ENCODE results near the gene PIEZO2. TPM values are rescaled to one million over a fixed set of nuclear protein-coding genes. Genes with fewer than 3 reads are reported as not detected.
"Not testable (repeated sequence)": the region's sequence is repeated elsewhere in the genome, so short reads cannot be mapped to it uniquely, and the experiment has no call there.

The PIEZO2 gene
- total RNA-seq, 4 donors from 2014 or later: 0.18 to 3.0 (median 0.21) TPM

GRCh38 chr18:10638539-10638885 lies 510.9 kb downstream of the PIEZO2 start:
- H3K36me3 ChIP-seq; H3K27me3 ChIP-seq; H3K27ac ChIP-seq; H3K9me3 ChIP-seq; in situ Hi-C loops (cut with MboI; ENCODE audit: low sequenced_read_pairs in 4 of 4); DNase-seq; intact Hi-C loops (cut with DNase I; ENCODE audit: low total_unique reads); H3K4me1 ChIP-seq; H3K4me3 ChIP-seq; ATAC-seq: not testable (repeated sequence)

GRCh38 chr18:10637858-10638538 lies 511.4 kb downstream of the PIEZO2 start:
- H3K9me3 ChIP-seq; intact Hi-C loops (cut with DNase I; ENCODE audit: low total_unique reads); in situ Hi-C loops (cut with MboI; ENCODE audit: low sequenced_read_pairs in 4 of 4); H3K4me3 ChIP-seq; DNase-seq; H3K27ac ChIP-seq; H3K27me3 ChIP-seq; H3K4me1 ChIP-seq; H3K36me3 ChIP-seq; ATAC-seq: not testable (repeated sequence)

DNA sequence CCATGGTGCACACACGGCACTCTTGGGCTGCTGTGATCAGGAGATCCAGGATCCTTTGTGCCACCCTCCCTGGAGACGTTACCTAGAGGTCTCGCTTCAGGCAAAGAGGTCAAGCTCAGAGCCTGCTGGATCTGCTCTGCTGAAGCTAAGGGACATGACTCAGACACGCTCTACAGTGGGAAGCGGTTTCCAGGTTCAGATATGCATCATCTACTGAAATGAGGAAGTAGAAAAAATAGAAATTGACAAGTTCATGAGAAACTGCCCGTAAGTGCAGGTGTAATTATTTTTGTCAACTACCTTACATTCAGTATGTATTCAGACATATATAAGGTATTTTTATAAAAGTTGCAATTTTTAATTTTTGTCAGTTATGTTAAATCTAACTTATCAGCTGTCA lies 520.3 kb downstream of the PIEZO2 start:
- H3K27me3 ChIP-seq; intact Hi-C loops (cut with DNase I; ENCODE audit: low total_unique reads); in situ Hi-C loops (cut with MboI; ENCODE audit: low sequenced_read_pairs in 4 of 4); H3K4me3 ChIP-seq; ATAC-seq; H3K27ac ChIP-seq; H3K9me3 ChIP-seq; H3K36me3 ChIP-seq; H3K4me1 ChIP-seq; DNase-seq: not testable (repeated sequence)

DNA sequence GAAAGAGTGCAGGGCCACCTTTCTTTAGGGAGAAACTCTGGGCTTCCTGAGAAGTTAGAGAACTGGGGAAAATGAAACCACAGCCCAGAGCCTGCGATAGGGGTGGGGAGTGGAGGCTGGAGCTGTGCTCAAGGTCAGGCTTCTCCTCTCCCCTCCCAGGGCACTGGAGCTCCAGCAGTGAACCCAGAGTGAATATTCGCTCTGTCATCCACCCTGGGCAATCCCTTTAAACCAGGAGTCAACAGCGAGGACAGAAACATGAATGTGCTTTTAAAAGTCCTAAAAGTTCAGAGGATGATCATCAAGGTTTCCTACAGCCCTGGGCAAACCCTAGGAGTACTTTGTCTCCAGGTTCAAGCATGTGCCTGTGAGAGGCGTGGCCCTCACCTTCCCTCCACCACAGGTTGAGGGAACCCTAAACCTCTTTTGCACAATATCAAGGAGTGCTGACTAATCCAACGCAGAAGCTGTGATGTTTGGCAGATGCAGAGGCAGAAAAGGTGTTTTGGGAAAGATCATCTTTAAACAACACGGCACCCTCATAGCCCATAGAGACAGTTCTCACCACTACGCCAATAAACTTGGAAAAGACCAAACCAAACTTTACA lies 522.7 kb downstream of the PIEZO2 start:
- H3K27ac ChIP-seq; in situ Hi-C loops (cut with MboI; ENCODE audit: low sequenced_read_pairs in 4 of 4); H3K4me3 ChIP-seq; DNase-seq; H3K27me3 ChIP-seq; intact Hi-C loops (cut with DNase I; ENCODE audit: low total_unique reads); H3K9me3 ChIP-seq; ATAC-seq; H3K36me3 ChIP-seq; H3K4me1 ChIP-seq: not testable (repeated sequence)

DNA sequence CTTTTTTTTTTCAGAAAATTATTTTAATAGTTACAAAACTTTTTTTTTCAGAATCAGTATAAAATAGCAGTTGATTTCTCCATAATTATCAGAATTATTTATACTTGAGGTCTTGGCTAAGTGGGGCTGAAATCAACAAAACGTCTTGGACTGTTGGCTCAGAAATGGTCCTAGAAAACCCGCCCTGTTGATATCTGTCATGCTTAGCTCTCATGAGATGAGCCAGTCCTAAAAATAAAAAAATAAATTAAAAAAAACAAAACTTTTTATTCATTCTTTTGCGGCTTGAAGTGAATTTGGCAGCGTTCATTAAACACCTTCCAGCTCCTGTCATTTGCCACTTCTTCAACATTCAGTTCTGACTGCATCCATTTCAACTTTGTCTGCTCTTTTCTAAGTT lies 525.8 kb downstream of the PIEZO2 start:
- H3K36me3 ChIP-seq; H3K4me1 ChIP-seq; H3K27me3 ChIP-seq; intact Hi-C loops (cut with DNase I; ENCODE audit: low total_unique reads); H3K9me3 ChIP-seq; ATAC-seq; H3K27ac ChIP-seq; DNase-seq; H3K4me3 ChIP-seq: not testable (repeated sequence)
- in situ Hi-C loops (cut with MboI; ENCODE audit: low sequenced_read_pairs in 4 of 4): loop anchor here in 2 of 4 donors (25.0 kb wide), 1 partner anchor 1614 kb away; no protein-coding TSS in a partner anchor

DNA sequence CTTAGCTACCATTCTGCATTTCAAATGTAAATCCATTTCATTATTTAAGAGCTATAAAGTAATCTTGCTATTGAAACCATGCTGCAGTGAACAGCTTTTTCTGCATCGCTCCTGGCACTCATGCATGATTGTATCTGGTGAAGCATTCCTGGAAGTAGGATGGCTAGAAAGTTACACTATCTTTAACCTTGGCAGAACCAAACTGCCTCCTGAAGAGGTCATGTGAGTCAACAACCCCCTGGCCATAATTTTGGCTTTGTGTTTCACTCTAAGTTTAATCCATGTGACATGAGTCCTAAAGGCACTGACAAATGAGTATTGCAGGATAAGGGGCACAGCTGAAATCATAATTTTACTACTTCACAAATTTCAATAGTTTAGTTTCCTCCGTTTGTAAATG lies 526.4 kb downstream of the PIEZO2 start:
- H3K4me3 ChIP-seq; H3K27ac ChIP-seq; H3K4me1 ChIP-seq; H3K27me3 ChIP-seq; DNase-seq; intact Hi-C loops (cut with DNase I; ENCODE audit: low total_unique reads); H3K9me3 ChIP-seq; H3K36me3 ChIP-seq; ATAC-seq: not testable (repeated sequence)
- in situ Hi-C loops (cut with MboI; ENCODE audit: low sequenced_read_pairs in 4 of 4): loop anchor here in 2 of 4 donors (25.0 kb wide), 1 partner anchor 1614 kb away; no protein-coding TSS in a partner anchor

DNA sequence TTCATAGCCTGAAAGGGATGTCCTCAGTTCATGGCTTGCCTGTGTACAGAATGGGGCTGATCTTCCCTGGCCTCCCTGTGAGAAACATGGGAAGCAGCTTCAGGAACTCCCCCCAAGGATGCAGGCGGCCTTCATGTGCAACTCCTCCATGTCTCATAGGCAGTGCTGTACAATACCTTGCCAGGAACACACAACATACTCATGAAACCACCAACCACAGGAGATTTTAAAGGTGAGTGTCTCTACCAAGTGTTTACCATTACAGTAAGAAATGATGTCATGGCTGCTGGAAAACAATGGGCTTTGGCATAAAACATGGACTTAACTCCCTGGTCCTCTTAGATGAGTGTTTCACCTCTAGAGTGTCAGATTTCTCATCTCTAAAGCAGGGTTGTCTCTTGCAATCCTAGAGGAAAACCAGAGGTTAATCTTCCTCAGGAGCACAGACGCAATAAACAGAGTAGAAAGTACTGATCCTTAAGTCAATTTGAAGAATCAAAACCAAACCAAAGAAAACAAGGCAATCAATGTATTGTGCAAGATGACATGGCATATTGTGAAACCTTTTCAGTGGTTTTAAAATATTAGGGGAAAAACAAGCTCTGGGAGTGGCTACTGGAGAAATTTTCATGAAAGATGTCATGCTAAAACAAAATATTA lies 528.6 kb downstream of the PIEZO2 start:
- in situ Hi-C loops (cut with MboI; ENCODE audit: low sequenced_read_pairs in 4 of 4): loop anchor here in 2 of 4 donors (25.0 kb wide), 1 partner anchor 1617 kb away; no protein-coding TSS in a partner anchor
- not testable (repeated sequence) for ATAC-seq

More for the DNA sequence above, 528.6 kb downstream of the PIEZO2 start:
- H3K27ac ChIP-seq; H3K4me3 ChIP-seq; H3K9me3 ChIP-seq; H3K36me3 ChIP-seq; H3K27me3 ChIP-seq; H3K4me1 ChIP-seq; intact Hi-C loops (cut with DNase I; ENCODE audit: low total_unique reads); DNase-seq: not testable (repeated sequence)

Small RNAs within 50 kb of the gene (microRNA-seq; reads per million reads assigned to microRNA genes)
- 0 reads per million in 2 donors for gene MIR6788 (ENCODE audit: borderline replicate concordance in 2 of 2)
